Measurements from ENCODE around the gene GALNT9. TPM values are rescaled to one million over a fixed set of nuclear protein-coding genes. Genes with fewer than 3 reads are reported as not detected.

GALNT9 gene
- total RNA-seq, 1 experiment from 2014 or later, result 0.36 TPM

DNA sequence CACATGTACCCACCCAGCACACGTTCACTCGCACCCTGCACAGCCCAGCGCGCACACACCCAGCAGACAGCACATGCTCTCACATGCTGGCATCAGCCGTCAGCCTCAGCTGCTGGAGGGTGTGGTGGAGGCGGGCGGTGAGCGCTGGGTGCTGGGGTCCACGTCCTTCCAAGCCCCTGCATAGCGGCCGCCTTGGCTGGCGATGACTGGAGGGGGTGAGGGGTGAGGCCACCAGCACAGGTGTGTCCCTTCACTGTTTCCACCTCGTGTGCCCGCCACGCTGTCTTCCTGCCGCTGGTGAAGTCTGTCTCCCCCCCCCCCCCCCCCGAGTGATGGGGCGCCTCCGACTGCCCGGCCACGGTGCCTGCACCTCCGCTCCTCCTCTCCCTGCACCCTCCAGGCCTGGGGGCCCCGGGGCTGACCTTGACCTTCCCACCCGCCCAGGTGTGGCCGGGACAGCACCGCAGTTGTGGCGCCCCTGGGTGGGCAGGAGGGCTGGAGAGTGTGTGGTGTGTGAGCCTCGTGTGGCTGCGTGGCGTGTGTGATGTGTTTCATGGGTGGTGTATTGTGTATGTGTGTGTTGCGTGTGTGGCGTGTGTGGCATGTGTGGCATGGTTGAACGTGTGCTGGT is 147.7 kb downstream of the GALNT9 start:
- no peak for DNase-seq
- no peaks in the 10 kb centered on the region for H3K4me1 ChIP-seq
- H3K4me3 ChIP-seq, result no peak overlapping the region
- peaks cover 3% of the 10 kb centered on the region; the same call in 1 of the 2 replicates for H3K27me3 ChIP-seq
- no peaks in the 10 kb centered on the region for H3K9me3 ChIP-seq (replicated peaks)
- H3K36me3 ChIP-seq, result no peaks in the 10 kb centered on the region
- no peak overlapping the region for H3K27ac ChIP-seq

DNA sequence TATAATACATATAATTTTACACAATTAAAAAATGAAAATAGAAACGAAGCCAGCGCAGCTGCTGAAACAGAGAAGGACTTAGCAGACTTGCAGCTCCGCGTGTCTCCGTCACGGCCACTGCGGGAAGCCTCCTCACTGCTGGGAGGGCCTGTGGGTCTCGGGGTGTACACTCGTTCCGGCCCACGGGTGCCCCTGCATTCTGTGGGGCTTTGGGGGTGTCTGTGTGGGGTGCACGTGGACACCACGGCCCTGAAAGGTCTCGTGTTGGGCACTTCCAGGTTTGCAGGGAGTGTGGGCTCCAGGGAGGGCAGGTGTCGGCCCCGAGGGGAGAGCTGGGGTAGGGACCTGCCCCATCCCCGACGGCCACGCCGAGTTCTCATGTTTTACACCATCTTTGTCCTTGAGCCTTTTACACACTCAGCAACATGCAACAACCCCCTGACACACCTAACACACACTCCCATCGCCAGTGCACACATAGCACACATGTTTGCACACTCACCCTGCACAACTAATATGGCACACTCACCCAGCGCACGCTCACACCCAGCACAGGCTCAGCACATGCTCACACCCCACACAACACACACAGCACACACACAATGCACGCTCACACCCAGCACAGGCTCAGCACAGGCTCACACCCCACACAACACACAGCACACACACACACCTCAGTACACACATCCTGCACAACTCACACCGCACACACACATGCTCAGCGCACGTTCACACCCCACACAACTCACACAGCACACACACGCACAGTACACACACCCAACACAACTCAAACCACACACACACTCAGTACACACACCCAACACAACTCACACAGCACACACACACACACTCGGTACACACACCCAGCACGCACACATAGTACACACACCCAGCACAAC is 148.5 kb downstream of the GALNT9 start:
- Histone ChIP-seq H3K27me3 (peaks cover 3% of the 10 kb centered on the region; the same call in 1 of the 2 replicates), H3K4me1 (no peaks in the 10 kb centered on the region), H3K4me3 (no peak overlapping the region), H3K9me3 (replicated peaks) (no peaks in the 10 kb centered on the region), H3K36me3 (no peaks in the 10 kb centered on the region), H3K27ac (no peak overlapping the region)
- no peak for DNase-seq

DNA sequence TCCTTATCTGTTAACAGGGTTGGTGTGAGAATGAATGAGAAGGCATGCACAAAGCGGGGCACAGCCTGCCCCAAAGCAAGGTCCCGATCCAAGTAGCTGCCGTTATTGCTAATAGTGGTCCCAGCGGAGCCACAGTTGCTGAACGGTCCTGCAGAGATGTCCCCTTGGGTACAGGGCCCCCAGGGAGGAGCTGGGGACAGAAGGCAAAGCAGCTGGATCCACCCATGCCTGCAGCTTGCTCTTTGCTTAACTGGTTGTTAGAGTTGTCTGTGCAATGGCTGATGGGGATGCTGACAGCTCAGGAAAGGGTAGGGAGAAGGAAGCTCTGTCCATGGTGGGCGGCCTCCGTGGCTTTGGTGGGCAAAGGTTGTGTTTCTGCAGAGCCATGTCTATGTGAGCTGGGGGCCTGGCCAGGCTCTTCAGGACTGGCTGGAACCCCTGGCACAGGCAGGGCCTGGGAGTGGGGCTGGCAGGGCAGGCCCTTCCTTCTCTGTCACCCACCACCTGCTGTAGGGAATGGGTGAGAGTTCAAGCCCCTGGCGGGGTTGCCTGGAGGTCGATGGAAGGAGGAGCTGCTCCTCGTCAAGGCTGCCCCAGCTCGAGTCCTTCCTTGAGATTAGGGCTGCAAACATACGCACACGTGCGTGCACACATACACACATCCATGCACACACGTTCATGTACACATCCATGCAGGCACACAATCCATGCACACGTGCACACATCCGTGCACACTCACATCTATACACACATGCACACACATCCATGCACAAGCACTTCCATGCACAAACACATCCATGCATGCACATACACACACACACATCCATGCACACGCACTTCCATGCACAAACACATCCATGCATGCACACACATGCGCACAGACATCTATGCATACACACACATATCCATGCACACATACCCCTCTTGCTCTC is 149.7 kb downstream of the GALNT9 start:
- Histone ChIP-seq H3K4me1 (no peaks in the 10 kb centered on the region), H3K36me3 (no peaks in the 10 kb centered on the region), H3K27me3 (peaks cover 3% of the 10 kb centered on the region; the same call in 1 of the 2 replicates), H3K27ac (no peak overlapping the region), H3K9me3 (replicated peaks) (no peaks in the 10 kb centered on the region), H3K4me3 (no peak overlapping the region)
- no peak for DNase-seq

DNA sequence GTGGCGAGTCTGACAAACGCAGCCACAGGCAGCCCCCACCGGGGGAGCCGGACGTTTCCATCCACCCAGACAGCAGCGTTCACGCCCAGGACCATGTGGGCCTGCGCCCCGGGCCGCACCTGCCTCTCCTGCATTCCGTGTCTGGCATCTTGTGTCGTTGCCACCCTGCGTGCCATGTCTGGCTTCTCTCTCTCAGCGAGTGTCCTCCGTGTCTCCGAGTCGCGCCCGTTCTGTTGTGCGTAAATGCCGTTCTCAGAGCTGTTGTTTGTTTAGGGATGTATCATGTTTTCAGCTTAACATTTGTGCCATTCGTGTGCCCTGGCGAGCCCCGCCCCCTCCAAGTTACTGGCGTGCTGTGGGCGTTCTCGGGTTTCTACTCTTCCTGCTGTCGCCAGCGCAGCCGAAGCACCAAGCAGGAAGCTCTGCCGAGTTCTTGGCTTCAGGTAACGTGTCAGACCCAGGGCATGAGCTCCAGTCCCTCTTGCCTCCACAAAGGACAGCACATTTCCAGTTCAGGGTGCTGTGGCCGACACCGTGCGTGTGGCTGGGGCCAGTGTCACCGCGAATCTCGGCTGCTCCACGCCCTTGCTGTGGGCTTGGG is 150.5 kb downstream of the GALNT9 start:
- Histone ChIP-seq H3K4me1 (no peaks in the 10 kb centered on the region), H3K4me3 (no peak overlapping the region), H3K9me3 (replicated peaks) (no peaks in the 10 kb centered on the region), H3K27ac (no peak overlapping the region), H3K36me3 (no peaks in the 10 kb centered on the region), H3K27me3 (peaks cover 3% of the 10 kb centered on the region; the same call in 1 of the 2 replicates)
- no peak for DNase-seq

DNA sequence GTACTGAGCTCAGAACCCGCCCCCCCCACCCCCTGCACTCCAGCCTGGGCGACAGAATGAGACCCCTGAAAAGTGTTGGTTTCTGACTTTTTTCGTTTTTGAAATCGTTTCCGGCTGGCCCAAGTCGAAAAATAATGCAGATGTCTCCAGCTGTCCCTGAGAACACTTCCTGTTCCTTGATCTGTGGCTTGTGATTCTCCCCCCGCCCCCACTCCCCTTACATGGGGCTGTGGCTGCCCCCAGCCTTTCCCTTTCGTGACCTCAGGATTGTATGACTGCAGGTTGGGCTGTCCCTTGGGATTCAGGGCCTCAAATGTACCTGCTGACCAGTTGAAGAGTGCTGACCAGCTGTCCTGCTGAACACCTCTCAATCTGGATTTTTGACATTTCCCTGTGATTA is 151.1 kb downstream of the GALNT9 start:
- Histone ChIP-seq H3K27me3 (peaks cover 3% of the 10 kb centered on the region; the same call in 1 of the 2 replicates), H3K27ac (no peak overlapping the region), H3K36me3 (no peaks in the 10 kb centered on the region), H3K4me3 (no peak overlapping the region), H3K4me1 (no peaks in the 10 kb centered on the region), H3K9me3 (replicated peaks) (no peaks in the 10 kb centered on the region)
- DNase-seq, result no peak

DNA sequence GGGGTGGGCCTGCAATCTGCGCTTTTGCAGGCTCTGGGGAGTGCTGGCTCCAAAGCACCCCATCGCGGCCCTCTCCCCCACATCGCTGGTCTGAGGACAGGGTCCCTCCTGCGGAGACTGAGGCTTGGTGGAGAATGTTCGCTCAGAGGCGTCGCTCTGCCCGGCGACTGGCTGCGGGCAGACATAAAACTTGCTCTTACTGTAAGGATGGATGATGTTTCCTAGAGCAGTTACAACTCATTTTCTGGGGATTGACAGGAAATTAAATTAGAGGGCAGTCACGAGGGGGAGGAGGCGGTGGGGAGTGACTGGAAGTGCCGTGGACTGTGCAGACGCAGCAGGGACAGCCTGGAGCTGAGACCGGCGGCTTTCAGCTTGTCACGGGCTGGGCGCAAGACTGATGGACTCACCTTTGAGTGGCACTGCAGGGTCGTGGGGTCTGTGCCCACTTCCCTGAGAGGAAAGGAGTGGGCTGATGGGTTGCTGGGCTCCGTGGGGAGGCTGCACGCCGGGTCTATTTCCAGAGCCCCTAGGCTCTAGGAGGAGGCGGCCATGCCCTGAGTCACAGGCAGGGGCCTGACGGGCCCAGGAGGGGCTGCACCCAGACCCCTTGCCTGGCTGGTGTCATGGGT is 152.4 kb downstream of the GALNT9 start:
- H3K27me3 ChIP-seq, result peaks cover 6% of the 10 kb centered on the region; the same call in 1 of the 2 replicates

DNA sequence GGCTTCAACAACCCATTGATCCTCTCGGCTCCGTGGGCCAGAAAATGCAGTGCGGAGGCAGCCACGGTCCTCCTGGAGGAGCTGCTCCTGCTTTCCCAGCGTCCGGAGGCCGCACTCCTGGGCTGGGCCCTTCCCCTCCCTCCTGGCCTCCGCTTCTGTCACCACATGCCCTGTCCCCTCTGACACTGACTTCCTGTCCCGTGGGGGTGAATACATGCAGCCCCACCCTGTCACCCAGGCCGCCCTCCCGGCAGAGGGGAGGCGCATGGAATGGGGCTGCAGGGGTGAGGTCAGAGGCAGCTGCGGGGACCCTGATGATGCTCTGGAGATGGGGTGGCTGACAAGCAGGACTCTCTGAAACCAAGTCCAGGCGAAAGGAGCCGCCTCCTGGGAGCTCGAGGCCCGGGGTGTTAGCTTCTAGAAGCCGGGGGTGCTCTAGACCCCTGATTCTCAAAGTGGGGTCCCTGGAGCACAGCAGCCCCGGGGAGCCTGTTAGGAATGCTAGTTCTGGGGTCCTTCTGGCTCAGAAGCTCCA is 152.9 kb downstream of the GALNT9 start:
- Histone ChIP-seq H3K27ac (no peak overlapping the region), H3K27me3 (peaks cover 9% of the 10 kb centered on the region; the same call in 1 of the 2 replicates), H3K4me3 (no peak overlapping the region), H3K4me1 (no peaks in the 10 kb centered on the region), H3K9me3 (replicated peaks) (no peaks in the 10 kb centered on the region), H3K36me3 (no peaks in the 10 kb centered on the region)
- no peak for DNase-seq

More for the DNA sequence above, 152.4 kb downstream of the GALNT9 start:
- DNase-seq, result no peak
- Histone ChIP-seq H3K9me3 (replicated peaks) (no peaks in the 10 kb centered on the region), H3K4me1 (no peaks in the 10 kb centered on the region), H3K36me3 (no peaks in the 10 kb centered on the region), H3K4me3 (no peak overlapping the region), H3K27ac (no peak overlapping the region)

DNA sequence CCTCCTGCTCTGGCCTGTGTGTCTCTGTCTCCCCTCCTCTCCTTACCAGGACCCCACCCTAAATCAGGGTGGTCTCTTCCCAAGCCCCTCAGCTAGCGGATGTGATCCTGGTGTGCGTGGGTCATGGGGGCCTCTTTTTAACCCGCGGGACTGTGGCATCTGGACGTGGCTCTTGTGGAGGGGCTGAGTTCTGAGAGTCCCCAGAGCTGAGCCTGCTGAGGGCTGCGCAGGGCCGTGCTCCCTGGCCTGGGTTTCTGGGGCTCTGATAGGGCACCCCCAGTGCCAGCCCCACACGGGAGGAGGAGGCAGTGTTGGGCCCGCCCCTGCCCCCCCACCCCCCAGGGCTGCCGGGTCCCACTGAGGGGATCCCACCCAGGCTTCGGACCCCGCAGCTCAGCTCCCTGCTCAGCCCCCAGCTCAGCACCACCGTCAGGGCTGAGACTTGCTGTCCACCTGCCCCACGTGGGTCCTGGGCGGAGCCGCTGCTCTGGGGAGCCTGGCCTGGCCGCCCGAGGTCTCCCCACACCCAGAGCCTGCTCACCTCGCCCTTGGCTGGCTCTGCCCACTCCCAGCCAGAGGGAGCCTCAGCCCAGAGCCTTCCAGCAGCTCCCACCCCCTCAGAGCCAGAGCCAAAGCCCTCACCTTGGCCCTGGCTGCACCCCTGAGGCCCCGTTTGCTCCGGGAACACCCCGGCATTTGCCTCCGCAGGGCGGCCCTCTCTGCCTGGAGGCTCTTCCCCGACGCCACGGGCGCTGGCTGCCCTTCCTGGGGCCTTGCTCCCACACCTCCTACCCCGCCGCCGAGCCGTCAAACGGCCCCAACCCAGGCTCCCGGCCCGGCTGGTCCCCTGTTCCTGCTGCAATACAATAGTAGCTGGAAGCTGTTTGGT is 153.6 kb downstream of the GALNT9 start:
- no peak for DNase-seq
- Histone ChIP-seq H3K4me1 (no peaks in the 10 kb centered on the region), H3K27me3 (peaks cover 10% of the 10 kb centered on the region; the same call in 1 of the 2 replicates), H3K9me3 (replicated peaks) (no peaks in the 10 kb centered on the region), H3K4me3 (no peak overlapping the region), H3K27ac (no peak overlapping the region), H3K36me3 (no peaks in the 10 kb centered on the region)

DNA sequence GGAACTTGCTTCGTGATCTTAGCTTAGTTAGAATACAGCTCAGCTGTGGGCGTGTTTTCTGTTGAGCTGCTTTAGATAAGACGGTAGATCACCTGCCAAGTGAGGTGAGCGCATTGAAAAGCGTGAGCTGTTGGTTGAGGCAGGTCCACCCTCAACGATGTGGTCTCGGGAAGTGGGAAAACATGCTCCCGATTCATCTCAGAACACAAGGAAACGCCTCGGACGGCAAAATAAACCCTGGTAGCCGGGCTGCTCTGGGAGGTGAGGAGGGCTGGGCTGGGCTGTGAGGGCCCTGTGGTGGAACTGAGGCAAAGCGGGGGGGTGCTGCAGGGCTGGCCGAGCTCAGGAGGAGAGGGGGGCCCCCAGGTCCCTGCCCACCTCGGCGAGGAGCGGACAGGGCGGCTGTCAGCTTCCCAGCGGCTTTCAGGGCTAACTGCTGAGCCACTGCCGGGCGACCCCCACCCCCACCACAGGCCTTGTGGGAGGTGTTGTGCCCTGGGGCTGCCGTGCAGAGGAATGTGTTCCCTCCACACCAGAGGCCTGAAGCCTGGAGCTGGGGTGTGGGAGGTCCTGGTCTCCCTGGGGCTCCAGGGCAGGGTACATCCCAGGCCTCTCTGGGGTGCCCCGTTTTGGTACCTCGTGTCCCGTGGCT is 154.4 kb downstream of the GALNT9 start:
- no peak for DNase-seq
- Histone ChIP-seq H3K27ac (no peak overlapping the region), H3K36me3 (no peaks in the 10 kb centered on the region), H3K9me3 (replicated peaks) (no peaks in the 10 kb centered on the region), H3K27me3 (peaks cover 10% of the 10 kb centered on the region; the same call in 1 of the 2 replicates), H3K4me1 (no peaks in the 10 kb centered on the region), H3K4me3 (no peak overlapping the region)

DNA sequence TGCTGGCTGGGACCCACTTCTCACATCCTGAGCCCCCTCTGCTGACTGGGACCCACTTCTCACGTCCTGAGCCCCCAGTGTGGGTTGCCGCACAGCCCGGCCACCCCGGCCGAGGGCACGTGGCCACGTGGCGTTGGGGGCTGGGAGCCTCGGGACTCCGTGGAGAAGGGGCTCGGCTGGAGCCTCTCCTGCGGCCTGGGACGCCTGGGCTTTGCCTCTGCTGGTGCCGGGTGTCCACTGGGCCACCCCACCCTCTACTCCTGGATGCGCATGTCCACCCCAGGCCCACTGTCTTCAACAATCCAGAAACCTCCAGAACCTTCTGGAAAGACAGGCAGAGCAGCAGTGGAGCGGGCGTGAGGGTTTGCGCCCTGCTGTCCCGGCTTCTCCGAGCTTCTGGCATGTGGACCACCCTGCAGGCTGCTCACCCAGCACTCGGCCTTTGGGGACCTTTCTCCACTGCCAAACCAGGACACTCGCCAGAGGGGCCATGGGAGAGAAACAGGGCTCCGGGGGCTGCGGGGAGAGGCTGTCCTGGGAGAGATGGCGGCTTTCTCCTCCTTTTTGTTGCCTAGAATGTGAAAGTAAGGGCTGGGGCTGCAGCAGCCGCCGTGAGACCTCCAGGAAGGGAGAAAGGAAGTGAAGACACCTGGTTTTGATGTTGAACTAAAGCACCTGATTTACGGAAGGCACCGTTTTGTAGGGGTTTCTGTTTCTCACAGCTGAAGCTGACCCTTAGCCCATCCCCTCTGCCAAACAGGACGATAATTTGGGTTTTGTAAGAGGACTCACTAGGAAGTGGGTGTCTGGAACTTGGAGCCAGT is 155.2 kb downstream of the GALNT9 start:
- Histone ChIP-seq H3K4me3 (no peak overlapping the region), H3K9me3 (replicated peaks) (no peaks in the 10 kb centered on the region), H3K27me3 (peaks cover 10% of the 10 kb centered on the region; the same call in 1 of the 2 replicates), H3K27ac (no peak overlapping the region), H3K4me1 (no peaks in the 10 kb centered on the region), H3K36me3 (no peaks in the 10 kb centered on the region)
- DNase-seq, result no peak

DNA sequence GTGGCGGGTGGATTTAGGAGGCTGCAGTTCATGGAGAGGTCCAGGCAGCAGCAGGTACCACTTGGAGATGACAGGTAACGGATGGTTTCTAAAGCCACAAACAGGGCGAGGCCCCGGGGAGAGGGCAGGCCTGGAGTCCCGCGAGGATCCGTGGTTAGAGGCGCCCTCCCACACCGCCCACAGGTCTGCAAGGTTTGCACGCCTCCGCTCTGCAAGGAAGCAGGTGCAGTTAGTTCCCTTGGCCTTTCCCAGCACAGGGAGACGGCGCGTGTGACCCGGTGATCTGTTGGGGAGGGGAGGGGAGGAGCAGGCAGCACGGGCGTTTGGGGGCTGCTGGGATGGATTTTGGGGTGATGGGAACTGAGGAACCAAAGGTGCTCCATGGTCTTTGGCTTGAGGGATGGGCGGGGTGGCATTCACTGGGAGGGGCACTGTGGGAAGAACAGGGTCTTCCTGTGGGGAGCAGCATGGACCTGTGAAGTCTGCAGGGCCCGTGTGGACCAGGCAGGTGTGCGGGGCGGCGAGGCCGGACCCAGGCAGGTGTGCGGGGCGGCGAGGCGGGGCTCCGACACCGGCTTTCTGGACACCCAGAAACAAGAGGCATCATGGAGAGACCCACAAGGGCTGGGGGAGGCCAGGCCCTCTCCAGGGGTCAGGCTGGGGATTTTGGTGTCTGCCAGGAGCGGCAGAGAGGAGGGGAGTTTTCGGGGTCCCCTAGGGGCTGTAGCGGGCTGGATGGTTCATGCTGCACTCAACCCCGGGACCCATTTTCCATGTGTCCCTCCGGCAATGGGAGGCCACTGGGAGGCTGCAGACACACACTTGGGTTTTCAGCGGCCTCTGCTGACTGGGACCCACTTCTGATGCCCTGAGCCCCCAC is 156.0 kb downstream of the GALNT9 start:
- Histone ChIP-seq H3K27ac (no peak overlapping the region), H3K9me3 (replicated peaks) (no peaks in the 10 kb centered on the region), H3K4me3 (no peak overlapping the region), H3K36me3 (no peaks in the 10 kb centered on the region), H3K4me1 (no peaks in the 10 kb centered on the region), H3K27me3 (peaks cover 7% of the 10 kb centered on the region; the same call in 1 of the 2 replicates)
- DNase-seq, result no peak
